ENCODE results near the gene HTR7. TPM values are rescaled to one million over a fixed set of nuclear protein-coding genes. Genes with fewer than 3 reads are reported as not detected.

The HTR7 gene
- total RNA-seq, 1 donor from 2014 or later: 0.65 TPM

DNA sequence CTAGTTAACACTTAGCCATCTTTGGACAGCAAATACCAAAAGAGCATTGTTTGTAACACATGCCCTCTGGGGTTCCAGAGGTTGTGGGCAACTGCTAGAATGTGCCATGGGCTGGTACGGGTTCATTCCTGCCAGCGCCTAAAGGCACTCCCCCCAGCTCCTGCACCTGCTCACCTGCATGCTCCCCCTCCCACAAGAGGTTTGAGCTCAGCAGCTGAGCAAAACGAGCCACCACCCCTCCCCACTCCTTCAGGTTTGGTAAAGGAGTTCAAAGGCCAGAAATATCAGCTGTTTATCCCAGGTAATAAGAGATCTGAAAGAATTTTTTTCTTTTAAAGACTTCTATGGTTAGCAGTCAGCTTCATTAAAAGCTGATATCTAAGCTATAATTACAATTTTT, 53.5 kb downstream of the HTR7 start:
- no peak for DNase-seq (ENCODE audit: low spot score)

DNA sequence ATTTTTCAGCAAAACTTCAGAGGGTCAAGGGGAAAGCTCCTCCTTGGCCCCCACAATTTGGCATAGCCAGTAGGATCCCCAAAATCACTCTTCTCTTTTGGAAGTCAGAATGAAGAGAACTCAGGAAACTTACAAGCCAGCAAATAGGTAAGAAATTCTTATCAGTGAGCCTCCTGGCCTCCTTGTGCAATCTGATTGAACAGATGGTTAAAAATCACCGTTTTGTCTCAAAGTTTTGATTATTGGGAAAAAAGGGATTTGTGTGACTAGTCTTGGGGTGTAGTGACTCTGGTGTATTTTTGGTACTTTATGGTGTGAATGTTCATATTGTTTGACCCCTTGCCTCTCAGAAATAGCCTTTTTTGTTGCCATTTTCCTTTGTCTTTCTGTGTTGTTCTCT, 56.2 kb downstream of the HTR7 start:
- no peak for DNase-seq (ENCODE audit: low spot score)

DNA sequence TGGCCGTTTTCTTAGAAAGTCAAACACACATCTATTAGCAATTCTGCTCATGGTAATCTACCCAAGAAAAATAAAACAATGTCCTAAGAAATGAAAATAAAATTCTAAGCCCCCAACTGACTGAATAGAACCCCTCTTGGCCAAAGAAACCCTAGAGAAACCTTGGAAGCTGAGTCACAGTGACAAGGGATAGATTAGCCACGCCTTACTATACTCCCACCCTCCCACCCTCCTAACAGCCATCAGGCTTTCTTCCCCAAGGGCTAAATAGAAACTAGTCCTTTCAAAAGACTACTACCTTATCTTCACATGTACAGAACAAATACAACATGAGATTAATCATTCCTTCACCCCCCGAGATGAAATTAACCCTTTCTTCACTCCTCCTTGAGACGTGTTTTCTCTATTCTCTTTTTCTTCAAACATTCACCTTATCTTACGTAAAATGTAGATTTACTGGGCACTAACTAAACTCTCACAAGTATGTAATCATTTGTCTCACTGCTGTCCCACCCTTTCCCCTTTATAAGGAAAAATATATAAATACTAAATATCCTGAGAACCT, 57.5 kb downstream of the HTR7 start:
- no peak for DNase-seq (ENCODE audit: low spot score)

DNA sequence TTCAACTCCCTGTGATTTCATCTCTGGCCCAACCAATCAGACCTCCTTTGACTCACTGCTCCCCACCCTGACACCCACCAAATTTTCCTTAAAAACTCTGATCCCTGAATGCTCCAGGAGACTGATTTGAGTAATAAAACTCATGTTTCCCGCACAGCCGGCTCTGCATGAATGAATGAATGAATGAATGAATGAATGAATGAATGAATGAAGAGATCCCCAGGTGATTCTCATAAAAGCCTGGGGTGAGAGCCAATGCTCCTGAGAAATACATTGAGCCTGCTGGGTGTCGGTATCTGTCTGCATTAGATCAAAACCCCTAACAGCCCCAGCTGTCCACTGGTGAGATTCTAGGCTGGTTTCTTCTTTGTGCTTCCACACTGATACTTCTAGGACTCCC, 58.7 kb downstream of the HTR7 start:
- no peak for DNase-seq (ENCODE audit: low spot score)

DNA sequence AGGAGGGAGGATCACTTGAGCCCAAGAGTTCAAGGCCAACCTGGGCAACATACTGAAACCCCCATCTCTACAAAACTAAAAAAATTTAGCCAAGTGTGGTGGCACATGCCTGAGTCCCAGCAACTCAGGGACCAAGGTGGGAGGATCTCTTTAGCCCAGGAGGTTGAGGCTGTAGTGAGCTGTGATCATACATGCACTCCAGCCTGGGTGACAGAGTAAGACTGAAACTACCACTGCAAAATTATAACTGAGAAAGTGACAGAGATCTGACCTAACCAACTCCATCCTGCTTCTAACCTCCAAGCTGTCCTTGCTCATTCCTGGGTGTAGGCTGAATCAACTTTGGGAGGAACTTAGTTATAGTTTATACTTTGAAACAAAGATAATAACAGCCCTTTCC, 59.4 kb downstream of the HTR7 start:
- no peak for DNase-seq (ENCODE audit: low spot score)

DNA sequence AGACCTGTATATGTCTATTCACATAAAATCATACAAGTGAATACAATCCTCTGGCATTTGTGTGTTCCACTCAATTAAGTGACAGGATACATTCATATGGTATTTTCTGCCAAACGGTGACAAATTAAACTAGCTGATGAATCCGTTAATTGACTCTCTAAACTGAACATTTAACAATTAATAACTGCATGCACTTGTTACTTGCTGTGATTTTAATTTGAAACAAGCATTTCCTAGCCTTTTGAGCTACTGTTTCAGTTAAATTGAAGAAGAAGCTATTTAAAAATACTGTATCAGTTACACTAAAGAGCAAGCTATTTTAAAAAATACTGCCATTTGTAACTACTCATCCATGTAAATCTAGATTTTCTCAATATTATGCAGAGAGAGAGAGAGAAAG, 67.4 kb downstream of the HTR7 start:
- DNase-seq (ENCODE audit: low spot score): no peak

DNA sequence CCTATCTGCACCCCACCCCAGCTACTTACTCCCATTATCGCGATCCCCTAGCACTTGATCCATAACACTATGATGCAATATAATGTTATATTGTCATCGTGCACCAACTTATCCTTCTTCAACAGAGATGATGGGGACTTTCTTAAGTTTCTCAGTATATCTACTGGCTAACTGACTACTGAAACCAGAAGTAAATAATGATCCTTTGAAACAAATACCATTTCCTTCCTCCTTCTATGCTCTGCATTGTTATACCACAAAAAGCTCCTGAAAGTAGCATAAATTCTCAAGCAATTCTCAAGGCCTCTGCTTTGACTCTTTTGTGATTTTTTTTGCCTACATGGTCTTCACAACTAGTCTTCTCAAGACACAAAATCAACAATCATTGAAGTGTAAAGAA, 68.9 kb downstream of the HTR7 start:
- DNase-seq (ENCODE audit: low spot score): no peak

DNA sequence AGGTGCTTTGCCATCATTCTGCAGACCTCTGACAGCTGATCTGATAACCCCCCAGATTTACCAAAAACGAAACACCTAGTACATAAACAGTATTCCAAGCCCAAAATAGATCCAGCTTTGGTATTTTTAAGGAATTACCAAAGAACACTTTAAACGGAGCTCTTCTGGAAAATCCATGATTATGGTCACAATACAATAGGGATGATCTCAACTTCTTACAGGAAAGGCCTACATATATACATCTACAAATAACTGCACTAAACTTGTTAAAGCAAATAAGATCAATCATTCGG, 69.7 kb downstream of the HTR7 start:
- DNase-seq (ENCODE audit: low spot score): no peak

DNA sequence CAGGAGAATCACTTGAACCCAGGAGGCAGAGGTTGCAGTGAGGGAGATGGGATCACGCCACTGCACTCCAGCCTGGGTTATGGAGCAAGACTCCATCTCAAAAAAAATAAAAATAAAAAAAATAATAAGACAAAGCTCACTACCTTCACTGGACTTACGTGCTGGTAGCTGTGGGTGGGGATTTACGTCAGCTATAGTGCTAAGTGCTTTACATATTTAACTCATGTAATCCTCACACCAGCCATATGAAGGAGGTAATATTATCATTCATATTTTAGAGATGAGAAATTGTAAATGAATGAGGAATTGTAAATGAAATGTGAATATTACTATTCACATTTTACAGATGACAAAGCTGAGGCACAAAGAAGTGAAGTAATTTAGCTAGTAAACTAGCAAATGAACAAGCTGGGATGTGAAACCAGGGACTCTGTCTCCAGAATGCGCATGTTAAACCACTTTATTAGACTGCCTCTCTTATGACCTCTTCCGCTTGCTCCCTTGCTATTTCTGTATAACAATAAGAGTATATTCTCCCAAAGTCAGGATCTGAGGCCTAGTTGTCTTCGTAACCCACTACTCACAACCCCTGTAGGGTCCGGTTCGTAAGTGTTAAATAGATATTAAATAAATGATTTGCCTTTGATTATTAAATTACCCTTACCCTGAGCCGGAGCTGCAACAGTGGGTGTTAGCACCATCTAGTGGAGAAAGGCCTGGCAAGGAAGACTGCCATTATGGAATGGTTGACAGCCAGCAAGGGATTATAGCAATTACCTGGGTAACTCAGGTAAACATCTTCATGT, 70.2 kb downstream of the HTR7 start:
- DNase-seq (ENCODE audit: low spot score): no peak

DNA sequence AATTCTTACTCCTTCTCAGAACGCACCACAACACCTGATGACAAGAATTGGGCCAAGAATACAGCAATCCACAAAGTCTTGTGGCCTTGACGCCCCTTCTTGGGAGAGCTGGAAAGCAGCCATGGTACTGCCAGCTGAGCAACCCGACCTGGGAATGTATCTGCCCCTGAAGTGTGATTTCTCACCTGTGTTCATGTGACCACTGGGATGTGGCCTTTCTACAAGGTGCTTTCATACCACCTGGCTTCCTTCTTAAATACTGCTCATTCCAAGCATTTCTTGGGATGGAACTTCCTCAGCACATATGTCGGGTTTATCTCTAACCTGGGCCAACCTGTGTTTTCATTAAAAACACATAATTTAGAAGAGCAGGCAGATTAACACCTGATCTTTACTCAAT, 72.1 kb downstream of the HTR7 start:
- no peak for DNase-seq (ENCODE audit: low spot score)

DNA sequence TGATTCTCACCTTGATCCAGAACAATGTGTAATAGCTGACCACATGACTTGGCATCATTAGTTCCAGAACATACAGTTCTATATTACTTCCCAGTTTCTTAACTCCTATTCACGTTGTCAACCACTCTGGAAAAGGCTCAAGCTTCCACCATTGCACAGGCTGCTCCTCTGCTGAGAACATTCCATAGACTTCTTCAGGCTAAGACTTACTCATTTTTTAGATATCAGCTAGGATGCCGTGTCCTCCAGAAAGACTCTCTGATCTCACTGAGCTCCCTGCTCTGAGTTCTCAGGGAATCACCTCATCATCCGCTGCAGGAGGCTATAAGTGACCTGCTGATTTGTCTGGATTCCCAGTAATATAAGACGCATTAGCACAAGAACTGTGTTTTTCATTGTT, 73.1 kb downstream of the HTR7 start:
- DNase-seq (ENCODE audit: low spot score): no peak

DNA sequence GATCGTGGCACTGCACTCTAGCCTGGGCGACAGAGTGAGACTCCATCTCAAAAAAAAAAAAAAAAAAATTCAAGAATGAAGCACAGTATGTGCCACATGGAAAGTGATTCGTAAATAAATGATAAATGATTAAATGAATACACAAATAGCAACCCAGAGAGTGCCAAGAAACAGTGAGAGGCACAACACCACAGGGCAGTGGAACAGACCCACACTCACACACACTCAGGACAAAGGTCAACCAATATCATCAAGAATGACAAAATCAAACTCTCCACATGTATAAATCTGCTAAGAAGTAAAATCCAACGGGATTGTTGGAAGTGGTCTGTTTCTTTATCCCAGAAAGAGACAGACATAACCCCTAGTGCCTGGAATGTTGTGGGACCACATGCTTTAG, 77.4 kb downstream of the HTR7 start:
- DNase-seq (ENCODE audit: low spot score): no peak

DNA sequence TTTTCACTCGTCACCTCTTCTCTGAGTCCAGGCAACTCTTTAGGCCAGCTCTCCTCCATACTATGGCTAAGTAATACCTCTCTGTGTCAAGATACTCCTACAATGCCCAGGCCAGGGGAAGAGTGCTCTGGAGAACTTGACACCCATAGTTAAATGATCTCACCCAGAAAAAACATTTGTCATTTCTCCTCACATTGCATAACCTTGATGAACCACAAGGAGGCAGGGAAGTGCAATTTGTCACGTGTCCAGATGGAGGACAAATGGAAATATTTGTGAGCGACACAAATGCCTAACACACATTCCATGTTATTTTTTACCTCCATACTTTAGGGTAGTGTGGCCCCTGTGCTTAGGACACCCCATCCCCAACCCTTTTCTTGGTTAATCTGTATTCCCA, 78.3 kb downstream of the HTR7 start:
- DNase-seq (ENCODE audit: low spot score): no peak

DNA sequence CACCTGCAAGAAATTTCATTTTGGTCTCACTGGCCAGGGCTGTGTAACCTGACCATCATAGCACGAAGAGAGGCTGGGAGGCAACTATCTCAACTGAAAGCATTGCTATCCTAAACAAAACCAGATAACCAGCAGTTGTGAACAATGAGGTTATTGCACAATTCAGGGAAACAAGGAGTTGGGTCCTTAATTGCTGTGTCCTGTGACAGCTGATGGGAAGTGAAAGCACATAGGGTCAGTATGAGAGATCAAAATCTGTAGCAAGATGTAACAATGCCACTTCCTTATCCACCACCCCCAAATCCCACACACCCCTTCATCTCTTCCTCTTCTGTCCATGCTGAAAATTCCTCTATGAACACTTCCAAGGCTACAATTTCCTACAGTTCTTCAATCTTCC, 80.2 kb downstream of the HTR7 start:
- DNase-seq (ENCODE audit: low spot score): no peak

DNA sequence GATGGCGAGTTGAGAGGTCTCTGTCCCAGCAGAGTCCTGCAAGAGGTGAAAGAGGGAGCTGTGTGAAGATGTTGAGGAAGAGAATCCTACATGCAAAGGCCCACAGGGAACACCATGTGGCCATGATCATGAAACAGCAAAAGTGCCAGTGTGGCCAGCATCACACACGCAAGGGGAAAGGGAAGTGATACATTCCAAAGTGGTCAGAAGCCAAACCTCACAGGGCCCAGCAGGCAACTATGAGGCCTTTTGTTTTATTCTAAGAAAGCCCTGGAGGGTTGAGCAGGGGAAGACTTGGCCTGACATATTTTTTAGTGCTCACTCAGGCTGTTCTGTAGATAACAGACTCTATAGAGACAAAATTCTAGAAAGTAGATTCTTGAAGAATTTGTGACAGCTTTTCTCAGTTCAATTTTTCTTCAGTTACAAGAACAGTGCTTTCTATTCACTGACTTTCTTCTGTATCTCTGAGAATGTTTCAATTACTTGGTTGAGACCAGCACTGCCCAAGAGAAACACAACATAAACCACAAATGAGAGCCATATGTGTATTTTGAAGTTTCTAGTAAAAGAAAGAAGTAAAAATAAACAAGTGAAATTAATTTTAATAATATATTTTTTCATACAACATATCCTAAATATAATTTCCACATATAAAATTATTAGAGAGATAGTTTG, 82.3 kb downstream of the HTR7 start:
- no peak for DNase-seq (ENCODE audit: low spot score)

DNA sequence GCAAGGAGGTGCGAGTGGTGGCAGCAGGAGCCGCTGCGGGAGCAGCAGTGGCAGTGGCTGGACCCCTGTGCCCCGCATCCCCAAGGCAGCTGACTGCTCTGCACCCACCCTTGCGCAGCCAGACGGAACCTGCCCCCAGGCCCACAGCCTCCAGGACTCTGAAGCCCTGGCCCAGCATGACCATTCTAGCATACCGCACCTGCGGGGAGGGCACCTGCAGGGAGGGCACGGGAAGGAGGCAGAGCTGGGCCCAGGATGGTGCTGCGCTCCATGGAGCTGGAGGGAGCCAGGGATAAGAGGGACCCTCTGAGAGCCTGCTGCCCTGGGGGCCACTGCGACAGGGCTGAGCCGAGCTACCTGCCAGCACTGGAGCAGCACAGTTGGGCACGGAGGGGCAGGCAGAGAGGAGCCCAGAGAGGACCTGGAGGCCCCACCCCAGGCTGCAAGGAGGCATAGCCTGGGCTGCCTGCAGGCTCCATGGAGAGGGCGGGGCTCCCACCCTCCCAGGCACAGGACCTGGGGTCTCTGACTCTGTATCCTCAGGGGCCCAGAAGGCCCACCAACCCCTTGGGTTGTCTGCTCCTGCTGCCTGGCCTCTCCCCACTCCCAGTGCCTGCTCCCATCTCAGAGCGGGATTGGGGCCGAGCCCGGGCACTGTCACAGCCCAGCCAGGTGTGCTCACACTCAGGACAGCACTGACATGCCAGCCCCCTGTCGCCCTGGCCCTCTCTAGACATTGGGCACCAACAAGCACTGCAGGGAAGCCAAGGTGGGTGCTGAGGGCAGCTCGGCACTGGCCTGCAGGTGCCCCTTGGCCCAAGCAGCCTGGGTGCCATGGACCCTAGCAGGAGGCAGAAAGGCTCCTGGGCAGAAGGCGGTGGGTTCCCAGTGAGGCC, 87.6 kb downstream of the HTR7 start:
- DNase-seq (ENCODE audit: low spot score): no peak

DNA sequence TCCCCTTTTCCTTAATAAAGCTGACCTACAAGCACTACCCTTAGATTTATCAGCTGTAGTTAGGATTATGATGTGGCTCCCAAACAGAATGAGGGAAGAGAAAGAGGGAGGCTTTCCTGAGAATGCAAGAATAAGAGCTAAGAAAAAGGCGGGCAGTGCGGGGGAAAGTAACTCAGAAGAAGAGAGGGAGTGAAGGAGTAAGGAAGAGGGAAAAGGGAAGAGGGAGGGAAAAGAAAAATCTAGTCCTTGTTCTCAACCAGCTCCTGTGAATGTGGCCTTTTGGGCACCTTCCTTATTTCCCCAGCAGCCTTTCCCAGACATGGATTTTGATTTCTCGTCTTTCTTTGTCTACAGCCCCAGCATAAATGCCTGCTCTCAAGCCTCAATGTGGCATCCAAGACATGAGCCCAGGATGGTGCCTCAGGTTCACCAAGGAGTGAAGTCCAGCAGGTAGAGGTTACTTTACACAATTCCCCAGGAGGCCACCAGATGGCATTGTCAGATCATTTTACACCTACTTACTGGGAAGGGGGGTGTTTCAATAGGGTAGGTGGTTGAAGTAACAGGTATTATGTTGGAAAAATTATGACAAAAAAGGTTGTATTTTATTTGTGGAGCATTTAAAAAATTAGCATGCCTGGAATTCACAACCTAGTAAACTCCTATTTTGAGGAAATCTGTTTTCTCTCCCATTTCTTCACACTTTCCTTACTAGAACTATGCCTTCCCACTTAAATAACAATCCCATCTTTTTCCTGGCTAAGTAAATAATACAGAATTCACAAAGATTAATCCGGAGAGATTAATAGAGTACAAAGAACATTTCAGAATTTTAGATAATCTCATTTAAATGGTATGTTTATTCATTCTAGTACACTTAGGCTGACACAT, 106.5 kb downstream of the HTR7 start:
- peak; percentile 52 for DNase-seq (ENCODE audit: low spot score)

DNA sequence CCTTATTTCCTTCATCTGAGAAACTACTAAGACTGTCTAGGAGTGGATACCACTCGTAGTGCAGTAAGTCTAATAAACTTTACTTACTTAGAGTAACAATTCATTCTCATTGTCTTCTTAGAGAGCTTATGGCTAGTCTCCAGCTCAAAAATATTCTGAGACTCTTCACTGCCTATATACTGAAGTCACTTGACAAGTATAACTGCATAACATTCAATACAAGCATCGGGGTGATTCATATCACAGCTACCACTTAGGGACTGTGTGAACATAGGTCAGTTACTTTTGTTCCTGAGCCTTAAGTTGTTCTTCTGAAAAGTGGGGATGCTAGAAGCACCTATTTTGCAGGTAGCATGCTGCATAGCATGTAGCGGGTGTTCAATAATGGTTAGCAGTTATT, 111.0 kb downstream of the HTR7 start:
- DNase-seq (ENCODE audit: low spot score): no peak

DNA sequence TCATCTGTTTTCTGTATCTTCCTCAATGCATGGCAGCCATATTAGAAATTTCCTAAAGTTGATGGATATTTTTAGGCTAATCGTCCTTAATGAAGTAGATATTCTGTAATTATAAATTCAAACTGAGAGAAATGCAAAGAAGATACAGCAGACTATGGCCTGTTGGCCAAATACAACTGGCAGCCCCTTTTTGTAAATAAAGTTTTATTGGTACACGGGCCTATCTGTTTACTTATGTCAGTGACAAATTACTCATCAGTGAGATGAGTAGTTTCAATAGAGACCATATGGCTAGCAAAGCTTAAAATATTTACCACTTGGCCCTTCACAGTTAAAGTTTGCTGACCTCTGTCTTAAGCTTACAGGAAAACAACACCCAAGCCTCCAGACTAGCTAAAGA, 112.3 kb downstream of the HTR7 start:
- no peak for DNase-seq (ENCODE audit: low spot score)

DNA sequence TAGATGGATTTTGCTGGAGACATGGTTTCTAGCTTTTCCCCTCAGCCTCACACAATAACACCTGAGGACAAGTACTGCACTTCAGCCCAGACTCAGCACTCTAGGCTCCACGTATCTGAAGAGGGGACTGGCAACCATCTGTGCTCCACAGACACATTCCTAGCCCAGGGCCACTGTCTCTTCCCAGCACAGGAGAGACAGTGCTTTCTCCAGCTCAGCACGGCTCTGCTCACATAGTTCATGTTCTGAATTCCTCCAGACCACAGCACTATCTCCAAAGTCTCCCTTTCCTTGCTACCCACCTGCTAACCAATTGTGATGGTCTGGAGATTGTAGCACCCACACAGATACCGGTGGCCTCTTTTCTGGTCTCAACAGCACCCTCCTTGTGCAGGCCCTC, 114.5 kb downstream of the HTR7 start:
- DNase-seq (ENCODE audit: low spot score): no peak

DNA sequence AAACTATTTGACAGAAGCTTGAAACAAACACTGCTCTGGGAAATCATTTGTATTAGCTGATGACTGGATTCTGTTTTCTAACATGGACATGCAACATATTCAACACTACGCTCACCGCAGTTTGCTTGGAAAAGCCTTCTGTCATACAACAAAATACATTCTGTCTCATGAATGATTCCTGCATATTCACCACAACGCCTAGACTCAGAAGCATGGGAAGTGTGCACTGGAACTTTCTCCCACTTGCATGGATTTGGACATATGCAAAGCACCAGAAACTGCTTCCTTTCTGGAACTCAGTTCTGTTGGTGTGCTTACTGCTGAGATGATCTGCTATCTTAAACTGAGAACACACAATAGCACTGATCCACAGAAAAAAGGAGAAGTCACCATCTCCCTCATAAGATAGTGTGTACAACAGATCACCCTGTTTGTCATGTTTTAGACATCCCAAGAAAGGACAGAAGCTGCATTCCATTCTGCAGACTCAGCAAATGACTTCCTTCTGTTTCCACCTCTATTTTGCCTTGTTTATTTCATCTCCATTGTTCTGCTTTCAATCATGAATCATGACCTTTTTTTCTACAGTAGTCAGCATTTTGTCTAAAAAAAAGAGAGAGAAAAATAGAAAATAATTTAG, 115.8 kb downstream of the HTR7 start:
- DNase-seq (ENCODE audit: low spot score): no peak
